Breast epithelium (tissue), 3 donors: ENCODE measurements around the gene ZNF586.
"Not testable (repeated sequence)": the region's sequence is repeated elsewhere in the genome, so short reads cannot be mapped to it uniquely, and the experiment has no call there.

Experiments
- CTCF ChIP-seq, 3 donors: fragments of 450-650 bp; IDR thresholded peaks; one replicate each; pipeline ENCODE4 v1.5.1; 2016 to 2017; ENCODE audit warnings: antibody characterized with exemption in 3 of 3, mild to moderate bottlenecking in 3 of 3, moderate library complexity in 3 of 3
- POLR2A ChIP-seq: fragments of 450-650 bp; IDR thresholded peaks from one replicate; pipeline ENCODE4 v1.6.1; 2016; ENCODE audit warnings: antibody characterized with exemption, mild to moderate bottlenecking, moderate library complexity

GRCh38 chr19:57738320-57738719 is 31.2 kb upstream of the ZNF586 start:
- peak in 2 of 3 donors; percentile 51 to 66 for TF ChIP-seq CTCF (IDR thresholded peaks at IDR 0.05)
- not testable (repeated sequence) for TF ChIP-seq POLR2A
